Mammary epithelial cell (primary cell): Measurements from ENCODE around the gene OIT3.

Experiments used
- CTCF ChIP-seq, 2 donors: IDR thresholded peaks in 1 of 2; conservative IDR thresholded peaks in 1 of 2; 2 replicates each; pipeline ENCODE4 v1.5.1; 2011 to 2012; ENCODE audit warnings: inconsistent platforms in 2 of 2, low read length in 2 of 2, mild to moderate bottlenecking in 2 of 2, control low read depth in 1 of 2, low read depth in 1 of 2; ENCODE audit not compliant: insufficient read depth in 1 of 2; ENCODE audit errors: extremely low read depth in 1 of 2
- EZH2 ChIP-seq: IDR thresholded peaks from 2 replicates; pipeline ENCODE4 v1.6.1; 2012; ENCODE audit warnings: low read length, inconsistent platforms, borderline replicate concordance

- TF ChIP-seq CTCF (conservative IDR thresholded peaks at IDR 0.05 in 1 of 2, IDR thresholded peaks at IDR 0.05 in 1 of 2; ENCODE audit: extremely low read depth in 1 of 2, insufficient read depth in 1 of 2, low read depth in 1 of 2, low read length in 2 of 2) = no peak
- TF ChIP-seq EZH2 = no peak
These were observed 6.0 kb downstream of the OIT3 start for GRCh38 chr10:72899545-72899944.
